GM18867 (cell line): Measurements from ENCODE around the gene CCDC183.
A peak's percentile ranks its signal among the peaks of the same experiment; 100 is the strongest.

Source experiments
- ATAC-seq: cut with Tn5 transposase; IDR thresholded peaks from one replicate; pipeline ENCODE4 v1.9.1; 2021; ENCODE audit warnings: mild to moderate bottlenecking, moderate library complexity; ENCODE audit not compliant: unreplicated experiment

The CCDC183 gene

GRCh38 chr9:136847826-136848392 lies 51.8 kb downstream of the CCDC183 start:
- ATAC-seq = no peak

DNA sequence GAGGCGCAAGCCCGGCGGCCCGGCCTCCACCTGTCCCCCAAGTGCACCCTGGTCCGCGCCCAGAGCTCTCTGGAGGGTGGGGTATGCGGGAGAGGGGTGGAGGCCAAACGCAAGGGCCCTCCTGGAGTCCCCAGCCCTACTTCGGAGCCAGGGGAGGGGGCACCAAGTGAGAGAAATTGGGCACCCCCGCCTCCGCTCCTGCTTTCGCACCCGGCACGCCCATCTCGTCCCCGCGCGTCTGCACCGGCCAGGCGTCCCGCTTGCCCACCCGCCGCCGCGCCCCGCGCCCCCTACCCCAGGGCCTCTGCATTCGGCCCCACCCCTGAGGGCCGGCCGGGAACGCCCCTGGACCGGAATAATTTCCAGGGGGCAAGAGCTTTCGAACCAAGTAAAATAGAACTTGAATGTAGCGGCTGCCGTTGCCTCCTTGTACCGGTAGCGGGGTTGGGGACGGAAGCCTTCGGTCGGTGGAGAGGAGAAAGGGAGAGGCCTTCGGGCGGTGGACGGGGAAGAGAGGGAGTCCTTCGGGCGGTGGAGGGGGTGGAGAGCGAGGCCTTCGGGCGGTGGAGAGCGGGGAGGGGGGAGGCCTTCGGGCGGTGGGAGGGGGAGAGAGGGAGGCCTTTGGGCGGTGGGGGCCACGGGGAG lies 52.4 kb downstream of the CCDC183 start:
- ATAC-seq = no peak

DNA sequence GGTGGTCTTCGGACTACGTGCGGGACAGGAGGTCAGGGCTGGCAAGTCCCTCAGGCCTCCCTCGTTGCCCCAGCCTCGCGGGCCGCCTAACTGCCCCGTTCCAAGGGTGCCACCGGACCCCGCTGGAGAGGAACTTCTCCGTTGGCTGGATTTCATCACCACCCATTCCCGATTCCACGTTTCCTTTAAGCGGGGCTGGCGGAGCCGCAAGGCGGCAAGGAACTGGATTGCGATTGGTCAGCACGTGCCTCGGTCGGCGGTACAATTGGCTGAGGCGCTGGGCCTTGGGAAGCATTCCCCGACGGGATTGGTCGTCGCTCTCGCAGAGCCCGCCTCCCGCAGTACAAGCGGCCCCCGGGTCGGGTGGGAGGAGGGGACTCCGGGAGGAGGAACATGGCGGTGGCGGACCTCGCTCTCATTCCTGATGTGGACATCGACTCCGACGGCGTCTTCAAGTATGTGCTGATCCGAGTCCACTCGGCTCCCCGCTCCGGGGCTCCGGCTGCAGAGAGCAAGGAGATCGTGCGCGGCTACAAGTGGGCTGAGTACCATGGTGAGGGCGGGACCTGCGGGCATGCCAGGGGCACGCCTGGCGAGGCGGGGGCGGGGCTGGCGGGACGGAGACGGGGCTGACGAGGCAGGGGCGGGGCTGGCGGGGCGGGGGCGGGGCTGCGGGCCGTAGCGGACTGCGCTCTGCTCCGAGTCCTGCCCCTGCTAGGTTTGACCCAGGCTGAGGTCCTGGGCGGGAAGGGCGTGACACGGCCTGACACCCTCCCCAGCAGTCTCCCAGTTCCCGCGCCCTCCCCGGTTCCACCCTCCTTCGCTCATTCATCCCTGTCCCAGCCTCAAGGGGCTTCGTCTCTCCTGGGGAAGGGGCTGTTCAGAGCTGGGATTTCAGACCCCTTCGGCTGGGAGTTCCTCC lies 53.2 kb downstream of the CCDC183 start, which contains the start of gene PHPT1:
PHPT1 (plus strand) TSS at position 372 of the 922 bp plus-strand sequence; CDS start at position 394, 22 bp downstream.
- peak; percentile 81 for ATAC-seq

- ATAC-seq = no peak
Observed at GRCh38 chr9:136849960-136850865, 54.1 kb downstream of the CCDC183 start.

- ATAC-seq = no peak
Observed at GRCh38 chr9:136850866-136851775, 55.0 kb downstream of the CCDC183 start.

DNA sequence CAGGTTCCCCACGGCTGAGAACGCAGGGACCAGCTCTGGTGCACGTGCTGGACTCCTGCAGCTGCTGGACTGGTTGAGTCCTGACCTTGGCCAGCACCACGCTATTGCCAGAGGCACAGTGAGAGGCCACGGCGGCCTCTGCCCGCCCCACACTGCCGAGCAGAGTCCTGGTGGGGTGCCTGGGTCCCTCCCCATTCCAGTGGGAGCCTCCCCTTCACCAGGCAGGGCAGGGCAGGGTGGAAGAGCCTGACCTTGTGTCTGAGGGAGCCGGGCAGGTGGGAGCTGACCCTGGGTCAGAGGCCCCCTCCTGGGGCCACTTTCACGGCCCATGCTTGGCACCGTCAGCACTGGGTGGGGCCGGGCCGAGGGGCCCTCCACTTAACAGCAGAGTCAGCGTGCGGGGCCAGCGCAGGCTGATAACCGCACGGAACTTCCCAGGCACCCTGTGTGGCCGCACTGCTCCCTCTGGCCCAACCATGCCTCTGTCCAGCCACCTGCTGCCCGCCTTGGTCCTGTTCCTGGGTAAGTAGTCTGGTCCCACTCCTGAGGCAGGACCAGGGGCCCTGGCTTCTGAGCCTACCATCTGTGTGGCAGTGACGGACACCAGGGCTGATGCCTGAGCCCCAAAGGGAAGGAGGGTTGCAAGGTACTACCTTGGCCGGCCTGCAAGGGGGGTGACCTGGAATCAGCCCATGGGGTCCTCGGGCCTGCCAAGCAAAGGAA lies 56.0 kb downstream of the CCDC183 start, which contains the start of gene MAMDC4:
MAMDC4 (plus strand) TSS at position 406 of the 723 bp plus-strand sequence; CDS start at position 477, 71 bp downstream.
- ATAC-seq = no peak

GRCh38 chr9:136852664-136853595 lies 56.8 kb downstream of the CCDC183 start:
- ATAC-seq = no peak

DNA sequence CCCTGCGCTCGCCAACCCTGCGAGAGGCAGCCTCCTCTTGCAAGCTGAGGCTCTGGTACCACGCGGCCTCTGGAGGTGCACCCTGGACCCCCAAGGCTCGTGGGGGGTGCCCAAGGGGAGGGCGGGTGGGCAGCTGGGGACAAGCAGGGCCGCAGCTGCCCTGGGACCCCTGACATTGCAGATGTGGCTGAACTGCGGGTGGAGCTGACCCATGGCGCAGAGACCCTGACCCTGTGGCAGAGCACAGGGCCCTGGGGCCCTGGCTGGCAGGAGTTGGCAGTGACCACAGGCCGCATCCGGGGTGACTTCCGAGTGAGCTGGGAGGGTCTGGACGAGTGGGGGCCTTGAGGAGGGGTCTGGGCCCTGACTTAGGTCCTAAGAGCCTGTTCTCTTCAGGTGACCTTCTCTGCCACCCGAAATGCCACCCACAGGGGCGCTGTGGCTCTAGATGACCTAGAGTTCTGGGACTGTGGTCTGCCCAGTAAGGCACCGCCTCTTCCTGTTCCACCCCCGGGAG lies 57.5 kb downstream of the CCDC183 start:
- ATAC-seq = no peak

DNA sequence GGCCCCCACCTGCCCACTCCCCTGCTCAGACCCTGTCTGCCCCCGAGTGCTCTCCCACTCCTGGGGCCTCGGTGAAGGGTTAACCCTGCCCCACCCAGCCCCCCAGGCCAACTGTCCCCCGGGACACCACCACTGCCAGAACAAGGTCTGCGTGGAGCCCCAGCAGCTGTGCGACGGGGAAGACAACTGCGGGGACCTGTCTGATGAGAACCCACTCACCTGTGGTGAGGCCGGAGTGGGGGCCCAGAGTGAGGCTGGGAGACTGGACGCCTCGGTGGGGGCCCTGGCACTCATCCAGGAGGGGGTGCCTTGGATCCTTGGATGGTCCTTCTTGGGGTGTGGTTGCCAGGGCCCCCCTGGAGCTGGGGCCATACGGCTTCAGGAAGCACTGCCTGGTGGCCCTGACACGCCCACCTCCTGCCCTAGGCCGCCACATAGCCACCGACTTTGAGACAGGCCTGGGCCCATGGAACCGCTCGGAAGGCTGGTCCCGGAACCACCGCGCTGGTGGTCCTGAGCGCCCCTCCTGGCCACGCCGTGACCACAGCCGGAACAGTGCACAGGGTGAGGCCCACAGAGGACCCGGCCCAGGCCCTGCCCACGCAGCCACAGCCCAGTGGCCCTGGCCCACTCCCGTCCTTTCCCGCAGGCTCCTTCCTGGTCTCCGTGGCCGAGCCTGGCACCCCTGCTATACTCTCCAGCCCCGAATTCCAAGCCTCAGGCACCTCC lies 58.1 kb downstream of the CCDC183 start:
- no peak for ATAC-seq

DNA sequence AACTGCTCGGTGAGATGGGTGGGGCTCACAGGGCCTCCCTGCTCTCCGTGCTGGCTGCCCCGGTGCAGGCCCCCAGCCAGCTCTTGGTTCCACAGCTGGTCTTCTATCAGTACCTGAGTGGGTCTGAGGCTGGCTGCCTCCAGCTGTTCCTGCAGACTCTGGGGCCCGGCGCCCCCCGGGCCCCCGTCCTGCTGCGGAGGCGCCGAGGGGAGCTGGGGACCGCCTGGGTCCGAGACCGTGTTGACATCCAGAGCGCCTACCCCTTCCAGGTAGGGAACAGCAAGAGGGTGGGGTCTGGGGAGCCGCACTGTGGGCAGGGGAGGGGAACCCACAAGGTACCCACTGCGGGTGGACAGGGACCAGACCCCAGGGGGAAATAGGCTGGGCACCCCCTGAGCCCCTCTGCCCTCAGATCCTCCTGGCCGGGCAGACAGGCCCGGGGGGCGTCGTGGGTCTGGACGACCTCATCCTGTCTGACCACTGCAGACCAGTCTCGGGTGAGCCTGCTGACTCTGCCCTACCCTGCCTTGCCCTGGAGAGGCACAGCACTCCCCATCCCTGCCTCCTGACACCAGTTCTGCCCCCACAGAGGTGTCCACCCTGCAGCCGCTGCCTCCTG lies 58.8 kb downstream of the CCDC183 start:
- ATAC-seq = no peak

GRCh38 chr9:136855461-136856078 lies 59.4 kb downstream of the CCDC183 start:
- ATAC-seq = no peak

DNA sequence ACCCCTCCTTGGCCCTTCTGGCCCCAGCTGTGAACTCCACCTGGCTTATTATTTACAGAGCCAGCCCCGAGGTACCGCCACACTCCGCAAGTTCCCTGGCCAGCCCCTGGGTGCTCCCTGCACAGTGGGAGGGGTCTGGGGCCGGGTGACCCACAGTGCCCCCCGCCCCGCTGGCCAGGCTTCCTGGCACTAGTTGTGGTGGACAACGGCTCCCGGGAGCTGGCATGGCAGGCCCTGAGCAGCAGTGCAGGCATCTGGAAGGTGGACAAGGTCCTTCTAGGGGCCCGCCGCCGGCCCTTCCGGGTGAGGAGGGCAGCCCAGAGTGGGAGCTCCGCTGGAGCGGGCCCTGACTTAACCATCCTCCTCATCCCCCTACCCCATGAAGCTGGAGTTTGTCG lies 59.9 kb downstream of the CCDC183 start:
- no peak for ATAC-seq

DNA sequence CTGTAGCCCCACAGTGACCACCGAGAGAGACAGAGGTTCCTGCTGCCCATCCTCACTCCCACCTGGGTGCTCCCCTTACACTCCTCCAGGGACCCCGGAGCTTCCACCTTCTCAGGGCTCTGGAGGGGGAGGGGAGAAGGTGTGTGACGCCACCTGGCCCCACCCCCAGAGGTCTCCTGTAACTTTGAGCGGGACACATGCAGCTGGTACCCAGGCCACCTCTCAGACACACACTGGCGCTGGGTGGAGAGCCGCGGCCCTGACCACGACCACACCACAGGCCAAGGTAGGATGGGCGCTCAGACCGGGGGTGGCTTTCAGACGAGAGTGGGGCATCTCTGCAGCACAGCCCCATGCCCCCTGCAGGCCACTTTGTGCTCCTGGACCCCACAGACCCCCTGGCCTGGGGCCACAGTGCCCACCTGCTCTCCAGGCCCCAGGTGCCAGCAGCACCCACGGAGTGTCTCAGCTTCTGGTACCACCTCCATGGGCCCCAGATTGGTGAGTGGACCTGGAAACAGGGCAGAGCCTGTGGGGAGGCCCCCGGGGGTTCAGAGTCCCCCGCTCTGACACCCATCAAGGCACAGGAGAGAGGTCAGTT lies 60.5 kb downstream of the CCDC183 start:
- no peak for ATAC-seq

- ATAC-seq = no peak
Observed at GRCh38 chr9:136857166-136857565, 61.0 kb downstream of the CCDC183 start.
